IMR-90 (cell line): ENCODE data around the gene SNRNP200. TPM values are rescaled to one million over a fixed set of nuclear protein-coding genes. Genes with fewer than 3 reads are reported as not detected.

Source experiments
- ATAC-seq: fragments of 200-7000 bp; cut with Tn5 transposase; 2 replicates; pipeline ENCODE4 v1.9.1; 2020; ENCODE audit warnings: low read depth, mild to moderate bottlenecking, moderate library complexity
- BruUV-seq: library from RNA; stranded (reverse); fragments of 400-500 nt; replicated peaks from 2 replicates; lab custom pipeline; 2021; lab: Mats Ljungman, UMichigan
- CTCF ChIA-PET: fragments of 300-600 bp; formaldehyde crosslinking; extraction: SDS; loops from one replicate; lab custom pipeline; 2021; ENCODE audit warnings: antibody characterized with exemption; lab: Yijun Ruan, JAX
- POLR2A ChIA-PET: fragments of 300-600 bp; sonication (Branson Sonifier 250); formaldehyde crosslinking; loops from one replicate; lab custom pipeline; 2022; ENCODE audit warnings: antibody characterized with exemption; ENCODE audit not compliant: unreplicated experiment; lab: Charles Lee
- DNase-seq: peaks from one replicate; pipeline ENCODE4 v3.0.0; 2013
- H2AFZ ChIP-seq: replicated peaks from 2 replicates; pipeline ENCODE3; 2013; ENCODE audit warnings: low read length, mild to moderate bottlenecking; ENCODE audit not compliant: poor library complexity
- H2AK5ac ChIP-seq: 2 replicates; pipeline ENCODE4 v1.6.1; 2013; ENCODE audit warnings: low read depth, low read length, inconsistent platforms
- H2AK9ac ChIP-seq: replicated peaks from 2 replicates; pipeline ENCODE3; 2013; ENCODE audit warnings: mild to moderate bottlenecking, low read depth, low read length, moderate library complexity; ENCODE audit not compliant: poor library complexity
- H2BK120ac ChIP-seq: 2 replicates; pipeline ENCODE4 v1.6.1; 2013; ENCODE audit warnings: low read depth, low read length, inconsistent platforms
- H2BK15ac ChIP-seq: 3 replicates; pipeline ENCODE4 v1.6.1; 2013; ENCODE audit warnings: low read depth, low read length, inconsistent platforms
- H2BK20ac ChIP-seq: 2 replicates; pipeline ENCODE4 v1.6.1; 2013; ENCODE audit warnings: low read depth, mild to moderate bottlenecking, inconsistent platforms, low read length, moderate library complexity
- H2BK5ac ChIP-seq: 2 replicates; pipeline ENCODE4 v1.6.1; 2013; ENCODE audit warnings: mild to moderate bottlenecking, low read depth, low read length, inconsistent platforms; ENCODE audit not compliant: poor library complexity, severe bottlenecking
- H3K14ac ChIP-seq: replicated peaks from 2 replicates; pipeline ENCODE4 v1.6.1; 2013; ENCODE audit warnings: low read depth, low read length, inconsistent platforms
- H3K18ac ChIP-seq: 2 replicates; pipeline ENCODE4 v1.6.1; 2013; ENCODE audit warnings: low read depth, low read length, control low read depth
- H3K23ac ChIP-seq: 2 replicates; pipeline ENCODE4 v1.6.1; 2013; ENCODE audit warnings: low read depth, low read length, inconsistent platforms
- H3K27ac ChIP-seq: 2 replicates; pipeline ENCODE4 v1.5.1; 2013; ENCODE audit warnings: mild to moderate bottlenecking, control low read depth, low read length; ENCODE audit not compliant: insufficient read depth
- H3K27me3 ChIP-seq: 2 replicates; pipeline ENCODE4 v1.6.1; 2013; ENCODE audit warnings: low read length; ENCODE audit not compliant: control insufficient read depth, insufficient read depth
- H3K36me3 ChIP-seq: 2 replicates; pipeline ENCODE4 v1.6.1; 2013; ENCODE audit warnings: low read length, mixed read lengths; ENCODE audit not compliant: control insufficient read depth, insufficient read depth
- H3K4ac ChIP-seq: 2 replicates; pipeline ENCODE4 v1.6.1; 2013; ENCODE audit warnings: low read depth, low read length, inconsistent platforms
- H3K4me1 ChIP-seq: 2 replicates; pipeline ENCODE4 v1.6.1; 2013; ENCODE audit warnings: low read length, mixed read lengths; ENCODE audit not compliant: control insufficient read depth, insufficient read depth
- H3K4me2 ChIP-seq: 2 replicates; pipeline ENCODE4 v1.6.1; 2013; ENCODE audit warnings: low read depth, mild to moderate bottlenecking, control low read depth, low read length, moderate library complexity
- H3K4me3 ChIP-seq: 2 replicates; pipeline ENCODE4 v1.5.1; 2013; ENCODE audit warnings: low read depth, mild to moderate bottlenecking, control low read depth, low read length, moderate library complexity; ENCODE audit not compliant: insufficient read depth
- H3K56ac ChIP-seq: 2 replicates; pipeline ENCODE4 v1.6.1; 2013; ENCODE audit warnings: low read length, inconsistent platforms; ENCODE audit not compliant: insufficient read depth; ENCODE audit errors: extremely low read depth
- H3K79me1 ChIP-seq, 2 experiments: 2 replicates each; pipeline ENCODE4 v1.6.1; 2013; ENCODE audit warnings: low read length in 2 of 2, inconsistent platforms in 1 of 2, low read depth in 1 of 2
- H3K9ac ChIP-seq: 2 replicates; pipeline ENCODE4 v1.6.1; 2013; ENCODE audit warnings: low read depth, low read length, control low read depth
- H3K9me1 ChIP-seq: 2 replicates; pipeline ENCODE4 v1.6.1; 2013; ENCODE audit warnings: low read length, inconsistent platforms; ENCODE audit not compliant: insufficient read depth
- H3K9me3 ChIP-seq: 2 replicates; pipeline ENCODE4 v1.6.1; 2013; ENCODE audit warnings: low read length; ENCODE audit not compliant: control insufficient read depth, insufficient read depth
- H4K20me1 ChIP-seq: 2 replicates; pipeline ENCODE4 v1.6.1; 2013; ENCODE audit warnings: low read length, inconsistent platforms; ENCODE audit not compliant: insufficient read depth
- H4K5ac ChIP-seq: 2 replicates; pipeline ENCODE4 v1.6.1; 2013; ENCODE audit warnings: mild to moderate bottlenecking, low read depth, low read length, control low read depth
- H4K8ac ChIP-seq, 2 experiments: 2 replicates each; pipeline ENCODE4 v1.6.1; 2013; ENCODE audit warnings: low read depth in 2 of 2, low read length in 2 of 2, control low read depth in 1 of 2, inconsistent platforms in 1 of 2
- H4K91ac ChIP-seq: 2 replicates; pipeline ENCODE4 v1.6.1; 2013; ENCODE audit warnings: low read depth, low read length, inconsistent platforms; ENCODE audit not compliant: insufficient read depth
- BHLHE40 ChIP-seq: fragments of 150-350 bp; IDR thresholded peaks from 2 replicates; pipeline ENCODE4 v1.6.1; 2016; ENCODE audit warnings: mild to moderate bottlenecking, low read depth, low read length
- CEBPB ChIP-seq: IDR thresholded peaks from 2 replicates; pipeline ENCODE4 v1.6.1; 2012; ENCODE audit warnings: low read depth, low read length, improper control_type of control experiment
- CHD1 ChIP-seq: IDR thresholded peaks from 2 replicates; pipeline ENCODE4 v1.6.1; 2012; ENCODE audit warnings: low read depth, low read length, improper control_type of control experiment
- FOS ChIP-seq: fragments of 150-350 bp; IDR thresholded peaks from 2 replicates; pipeline ENCODE4 v1.6.1; 2016; ENCODE audit warnings: low read depth, low read length
- MAFK ChIP-seq: IDR thresholded peaks from 2 replicates; pipeline ENCODE4 v1.6.1; 2012; ENCODE audit warnings: low read depth, low read length, improper control_type of control experiment
- MAZ ChIP-seq: IDR thresholded peaks from 2 replicates; pipeline ENCODE4 v1.6.1; 2012; ENCODE audit warnings: low read depth, mild to moderate bottlenecking, low read length, improper control_type of control experiment, moderate library complexity, borderline replicate concordance
- MXI1 ChIP-seq: IDR thresholded peaks from 2 replicates; pipeline ENCODE4 v1.6.1; 2012; ENCODE audit warnings: low read depth, mild to moderate bottlenecking, low read length, moderate library complexity, borderline replicate concordance
- NFE2L2 ChIP-seq: fragments of 150-350 bp; IDR thresholded peaks from 2 replicates; pipeline ENCODE4 v1.6.1; 2016; ENCODE audit warnings: low read depth, mild to moderate bottlenecking, low read length
- POLR2A ChIP-seq: IDR thresholded peaks from 2 replicates; pipeline ENCODE4 v1.6.1; 2012; ENCODE audit warnings: mild to moderate bottlenecking, low read depth, low read length
- RAD21 ChIP-seq: IDR thresholded peaks from 2 replicates; pipeline ENCODE4 v1.6.1; 2012; ENCODE audit warnings: low read length, improper control_type of control experiment
- RCOR1 ChIP-seq: IDR thresholded peaks from 2 replicates; pipeline ENCODE4 v1.6.1; 2012; ENCODE audit warnings: mild to moderate bottlenecking, low read length, improper control_type of control experiment; ENCODE audit not compliant: insufficient replicate concordance
- RFX5 ChIP-seq: IDR thresholded peaks from 2 replicates; pipeline ENCODE4 v1.8.0; 2012; ENCODE audit warnings: low read depth, mild to moderate bottlenecking, low read length, moderate library complexity
- SMC3 ChIP-seq: fragments of 150-350 bp; IDR thresholded peaks from 2 replicates; pipeline ENCODE4 v1.6.1; 2016; ENCODE audit warnings: low read depth, mild to moderate bottlenecking, antibody characterized with exemption, low read length, moderate library complexity
- WGBS, 2 experiments: methylation state at CpG; one replicate each; pipeline versions ENCODE4 v1.1.5 to v1.1.7; 2013; ENCODE audit warnings: missing lambda C conversion rate in 2 of 2; ENCODE audit not compliant: insufficient read length in 1 of 2; ENCODE audit errors: extremely low coverage in 2 of 2; 5-methylcytosine and 5-hydroxymethylcytosine counted together
- dilution Hi-C: fragments of 300-500 bp; cut with HindIII; formaldehyde crosslinking; loops from one replicate; pipeline ENCODE4 v1.14.3; 2018; ENCODE audit warnings: low sequenced_read_pairs; ENCODE audit not compliant: unreplicated experiment
- in situ Hi-C: fragments of 300-500 bp; cut with MboI; formaldehyde crosslinking; loops from 3 replicates; pipeline ENCODE4 v1.14.3; 2019; ENCODE audit warnings: low sequenced_read_pairs, inconsistent platforms, mixed read lengths
- intact Hi-C: fragments of 100-400 bp; cut with micrococcal nuclease; formaldehyde crosslinking; loops from 2 replicates; pipeline ENCODE4 v1.10.0; 2022
- polyA plus RNA-seq, 3 experiments: library from polyadenylated mRNA; depleted of rRNA; stranded (reverse); fragments of >200 nt; gene quantifications; 2 replicates each; pipeline ENCODE4 v1.2.3, GENCODE V29; 2012; ENCODE audit warnings: low replicate concordance in 1 of 3
- total RNA-seq: library from RNA; depleted of rRNA; stranded (reverse); fragments of >200 nt; gene quantifications from 2 replicates; pipeline ENCODE4 v1.2.3, GENCODE V29; 2012
- TF ChIP-seq, protein P1 (sequence below): conservative IDR thresholded peaks from 2 replicates; pipeline ENCODE4 v1.5.1; 2012; ENCODE audit warnings: mild to moderate bottlenecking, low read depth, low read length, improper control_type of control experiment
- TF ChIP-seq, protein P2 (sequence below): fragments of 150-350 bp; IDR thresholded peaks from 2 replicates; pipeline ENCODE4 v1.6.1; 2016; ENCODE audit warnings: low read depth, mild to moderate bottlenecking, low read length, moderate library complexity, borderline replicate concordance
- TF ChIP-seq, protein P3 (sequence below): fragments of 150-350 bp; IDR thresholded peaks from 2 replicates; pipeline ENCODE4 v1.6.1; 2017; ENCODE audit warnings: mild to moderate bottlenecking, antibody characterized with exemption, low read length, low read depth

SNRNP200 gene
- total and polyA plus RNA-seq, 2 of the 4 experiments (the other 2 are of a cell fraction) = 44.1 to 108 TPM

DNA sequence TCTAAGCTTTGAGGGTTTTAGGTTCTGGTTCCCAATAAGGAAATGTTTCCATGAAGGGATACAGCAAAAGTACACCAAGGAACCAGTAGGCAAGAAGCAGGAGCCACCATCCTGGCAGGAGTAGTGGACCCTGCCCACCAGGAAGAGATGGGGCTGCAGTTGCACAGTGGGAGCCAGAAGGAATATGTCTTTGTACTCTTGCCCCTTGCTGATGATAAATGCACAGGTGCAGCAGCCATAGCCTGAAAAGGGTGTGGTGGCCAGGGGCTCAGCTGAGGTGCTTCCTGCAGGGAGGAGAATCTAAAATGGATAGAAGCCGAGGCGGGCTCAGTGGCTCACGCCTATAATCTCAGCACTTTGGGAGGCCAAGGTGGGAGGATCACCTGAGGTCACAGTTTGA, 67.1 kb downstream of the SNRNP200 start:
- no peak overlapping the region for H3K4ac ChIP-seq
- no peak overlapping the region for H2AK5ac ChIP-seq
- no peak overlapping the region for H3K4me2 ChIP-seq
- H4K8ac ChIP-seq = no peak overlapping the region
- intact Hi-C loops = no loop called here
- no peak overlapping the region for H2BK120ac ChIP-seq
- H2BK15ac ChIP-seq = no peak overlapping the region
- CTCF ChIA-PET = no interaction called here
- H3K79me1 ChIP-seq = peaks cover 0 to 2% of the 10 kb centered on the region in 2 experiments; a peak in 1 of 4 replicates
- H3K4me3 ChIP-seq = no peak overlapping the region
- dilution Hi-C loops = no loop called here
- no peak overlapping the region for H3K9ac ChIP-seq
- POLR2A ChIA-PET = no interaction called here
- no peak overlapping the region for H3K56ac ChIP-seq
- H3K9me1 ChIP-seq = peaks cover 8% of the 10 kb centered on the region; the same call in 1 of the 2 replicates
- H2AK9ac ChIP-seq = no peak overlapping the region
- no peak overlapping the region for H2BK20ac ChIP-seq
- no peak overlapping the region for H3K18ac ChIP-seq
- no peak overlapping the region for H2AFZ ChIP-seq
- H3K27ac ChIP-seq = no peak overlapping the region
- no peak overlapping the region for H2BK5ac ChIP-seq
- no TSS peak for BruUV-seq
- no peak for DNase-seq
- peaks cover 3% of the 10 kb centered on the region; the same call in 1 of the 2 replicates for H3K4me1 ChIP-seq
- no peak overlapping the region for H4K5ac ChIP-seq
- no peak for ATAC-seq
- no peaks in the 10 kb centered on the region for H3K9me3 ChIP-seq
- in situ Hi-C loops = no loop called here
- H3K23ac ChIP-seq = no peak overlapping the region
- WGBS, 2 experiments = no CpG with 5 or more reads among the region's 3 CpGs
- TF ChIP-seq MAZ (no peak), POLR2A (no peak), MAFK (no peak), SMC3 (no peak), NFE2L2 (no peak), CEBPB (no peak), FOS (no peak), RFX5 (no peak), CHD1 (no peak), RAD21 (no peak), MXI1 (no peak), RCOR1 (no peak), BHLHE40 (no peak)
- TF ChIP-seq, protein P1, sequence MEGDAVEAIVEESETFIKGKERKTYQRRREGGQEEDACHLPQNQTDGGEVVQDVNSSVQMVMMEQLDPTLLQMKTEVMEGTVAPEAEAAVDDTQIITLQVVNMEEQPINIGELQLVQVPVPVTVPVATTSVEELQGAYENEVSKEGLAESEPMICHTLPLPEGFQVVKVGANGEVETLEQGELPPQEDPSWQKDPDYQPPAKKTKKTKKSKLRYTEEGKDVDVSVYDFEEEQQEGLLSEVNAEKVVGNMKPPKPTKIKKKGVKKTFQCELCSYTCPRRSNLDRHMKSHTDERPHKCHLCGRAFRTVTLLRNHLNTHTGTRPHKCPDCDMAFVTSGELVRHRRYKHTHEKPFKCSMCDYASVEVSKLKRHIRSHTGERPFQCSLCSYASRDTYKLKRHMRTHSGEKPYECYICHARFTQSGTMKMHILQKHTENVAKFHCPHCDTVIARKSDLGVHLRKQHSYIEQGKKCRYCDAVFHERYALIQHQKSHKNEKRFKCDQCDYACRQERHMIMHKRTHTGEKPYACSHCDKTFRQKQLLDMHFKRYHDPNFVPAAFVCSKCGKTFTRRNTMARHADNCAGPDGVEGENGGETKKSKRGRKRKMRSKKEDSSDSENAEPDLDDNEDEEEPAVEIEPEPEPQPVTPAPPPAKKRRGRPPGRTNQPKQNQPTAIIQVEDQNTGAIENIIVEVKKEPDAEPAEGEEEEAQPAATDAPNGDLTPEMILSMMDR = no peak
- TF ChIP-seq, protein P2, sequence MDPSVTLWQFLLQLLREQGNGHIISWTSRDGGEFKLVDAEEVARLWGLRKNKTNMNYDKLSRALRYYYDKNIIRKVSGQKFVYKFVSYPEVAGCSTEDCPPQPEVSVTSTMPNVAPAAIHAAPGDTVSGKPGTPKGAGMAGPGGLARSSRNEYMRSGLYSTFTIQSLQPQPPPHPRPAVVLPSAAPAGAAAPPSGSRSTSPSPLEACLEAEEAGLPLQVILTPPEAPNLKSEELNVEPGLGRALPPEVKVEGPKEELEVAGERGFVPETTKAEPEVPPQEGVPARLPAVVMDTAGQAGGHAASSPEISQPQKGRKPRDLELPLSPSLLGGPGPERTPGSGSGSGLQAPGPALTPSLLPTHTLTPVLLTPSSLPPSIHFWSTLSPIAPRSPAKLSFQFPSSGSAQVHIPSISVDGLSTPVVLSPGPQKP = no peak
- TF ChIP-seq, protein P3, sequence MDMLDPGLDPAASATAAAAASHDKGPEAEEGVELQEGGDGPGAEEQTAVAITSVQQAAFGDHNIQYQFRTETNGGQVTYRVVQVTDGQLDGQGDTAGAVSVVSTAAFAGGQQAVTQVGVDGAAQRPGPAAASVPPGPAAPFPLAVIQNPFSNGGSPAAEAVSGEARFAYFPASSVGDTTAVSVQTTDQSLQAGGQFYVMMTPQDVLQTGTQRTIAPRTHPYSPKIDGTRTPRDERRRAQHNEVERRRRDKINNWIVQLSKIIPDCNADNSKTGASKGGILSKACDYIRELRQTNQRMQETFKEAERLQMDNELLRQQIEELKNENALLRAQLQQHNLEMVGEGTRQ = no peak
- no peaks in the 10 kb centered on the region for H3K27me3 ChIP-seq
- H3K36me3 ChIP-seq = peaks cover 4% of the 10 kb centered on the region
- H3K14ac ChIP-seq = no peak overlapping the region
- no peaks in the 10 kb centered on the region for H4K20me1 ChIP-seq
- H4K91ac ChIP-seq = no peak overlapping the region
